H1 (cell line): ENCODE measurements around the gene P3H1. TPM values are rescaled to one million over a fixed set of nuclear protein-coding genes. Genes with fewer than 3 reads are reported as not detected.

Experiments used
- CTCF ChIA-PET: fragments of 300-600 bp; sonication (Branson Sonifier 250); formaldehyde crosslinking; loops from one replicate; lab custom pipeline; 2021; ENCODE audit not compliant: partially characterized antibody; lab: Charles Lee
- POLR2A ChIA-PET: fragments of 300-600 bp; sonication (Branson Sonifier 250); formaldehyde crosslinking; loops from one replicate; lab custom pipeline; 2021; ENCODE audit warnings: inconsistent platforms; ENCODE audit not compliant: partially characterized antibody; lab: Charles Lee
- DNase-seq, 2 experiments: peaks; one replicate each; pipeline versions ENCODE4 v3.0.0 to v3.0.0-alpha.2; 2010 to 2022; ENCODE audit warnings: low spot score in 2 of 2, low read depth in 1 of 2, mixed read lengths in 1 of 2
- FAIRE-seq: peaks from 2 replicates; lab custom pipeline; 2011; peaks lifted over from hg19 to GRCh38; lab: Jason Lieb, UNC
- H2AFZ ChIP-seq: 2 replicates; pipeline ENCODE4 v1.8.1; 2012; ENCODE audit warnings: low read length, inconsistent platforms
- H2AK5ac ChIP-seq: 2 replicates; pipeline ENCODE4 v1.6.1; 2013; ENCODE audit warnings: low read depth, low read length
- H2BK120ac ChIP-seq: replicated peaks from 2 replicates; pipeline ENCODE3; 2013; ENCODE audit warnings: low read depth, low read length, inconsistent platforms
- H2BK12ac ChIP-seq: 2 replicates; pipeline ENCODE4 v1.6.1; 2013; ENCODE audit warnings: low read depth, low read length
- H2BK15ac ChIP-seq: 2 replicates; pipeline ENCODE4 v1.6.1; 2013; ENCODE audit warnings: low read length
- H2BK20ac ChIP-seq: 2 replicates; pipeline ENCODE4 v1.6.1; 2013; ENCODE audit warnings: low read length
- H2BK5ac ChIP-seq: 2 replicates; pipeline ENCODE4 v1.6.1; 2013; ENCODE audit warnings: low read depth, low read length
- H3K14ac ChIP-seq: 2 replicates; pipeline ENCODE4 v1.6.1; 2013; ENCODE audit warnings: inconsistent platforms; ENCODE audit not compliant: insufficient read length
- H3K18ac ChIP-seq: 2 replicates; pipeline ENCODE4 v1.6.1; 2013; ENCODE audit warnings: low read length; ENCODE audit errors: extremely low read depth
- H3K23ac ChIP-seq: 2 replicates; pipeline ENCODE4 v1.6.1; 2013; ENCODE audit warnings: inconsistent platforms; ENCODE audit not compliant: insufficient read length
- H3K23me2 ChIP-seq: 2 replicates; pipeline ENCODE4 v1.6.1; 2013; ENCODE audit warnings: low read depth, low read length
- H3K27ac ChIP-seq: 2 replicates; pipeline ENCODE4 v1.6.1; 2011; ENCODE audit warnings: low read depth, low read length, inconsistent platforms
- H3K27me3 ChIP-seq, 4 experiments: replicated peaks in 1 of 4; 1 replicate in 1 of 4; 2 replicates in 3 of 4; pipeline versions ENCODE4 v1.6.1 to v1.8.1; 2011 to 2013; ENCODE audit warnings: low read length in 3 of 4, mild to moderate bottlenecking in 3 of 4, inconsistent platforms in 2 of 4, mixed read lengths in 2 of 4, moderate library complexity in 1 of 4; ENCODE audit not compliant: control insufficient read depth in 3 of 4, insufficient read depth in 3 of 4; ENCODE audit errors: extremely low read depth in 1 of 4
- H3K36me3 ChIP-seq, 4 experiments: 2 replicates each; pipeline versions ENCODE4 v1.6.1 to v1.8.1; 2011 to 2013; ENCODE audit warnings: mild to moderate bottlenecking in 4 of 4, low read length in 3 of 4, moderate library complexity in 2 of 4, control low read depth in 1 of 4, inconsistent platforms in 1 of 4; ENCODE audit not compliant: insufficient read depth in 4 of 4, control insufficient read depth in 2 of 4
- H3K4ac ChIP-seq: replicated peaks from 2 replicates; pipeline ENCODE3; 2013; ENCODE audit warnings: low read length, low read depth, mixed read lengths, inconsistent platforms; ENCODE audit not compliant: insufficient read length
- H3K4me1 ChIP-seq, 4 experiments: replicated peaks in 1 of 4; 1 replicate in 1 of 4; 2 replicates in 3 of 4; pipeline versions ENCODE4 v1.6.1 to v1.8.1; 2011 to 2013; ENCODE audit warnings: low read length in 3 of 4, inconsistent platforms in 2 of 4, mixed read lengths in 1 of 4; ENCODE audit not compliant: insufficient read depth in 4 of 4, control insufficient read depth in 3 of 4
- H3K4me2 ChIP-seq, 2 experiments: 2 replicates each; pipeline versions ENCODE4 v1.6.1 to v1.8.1; 2011 to 2013; ENCODE audit warnings: low read depth in 2 of 2, low read length in 2 of 2, control low read depth in 1 of 2, inconsistent platforms in 1 of 2, mild to moderate bottlenecking in 1 of 2; ENCODE audit not compliant: insufficient read depth in 1 of 2
- H3K4me3 ChIP-seq, 4 experiments: fragments of 200-600, 300-600 bp in 1 of 4; sonication (generic), shearing (Covaris generic), sonication (Bioruptor Twin) in 1 of 4; 2 replicates each; pipeline versions ENCODE4 v1.5.1 to v1.8.1; 2011 to 2016; ENCODE audit warnings: low read length in 4 of 4, low read depth in 3 of 4, control low read depth in 2 of 4, inconsistent platforms in 2 of 4, mild to moderate bottlenecking in 2 of 4, mixed read lengths in 1 of 4, moderate library complexity in 1 of 4; ENCODE audit not compliant: insufficient read depth in 2 of 4; ENCODE audit errors: extremely low read depth in 1 of 4
- H3K56ac ChIP-seq: replicated peaks from 2 replicates; pipeline ENCODE3; 2013; ENCODE audit warnings: low read depth, mild to moderate bottlenecking, mixed read lengths, low read length, inconsistent platforms; ENCODE audit not compliant: insufficient read length
- H3K79me1 ChIP-seq: 2 replicates; pipeline ENCODE4 v1.6.1; 2013; ENCODE audit warnings: low read depth, low read length, control low read depth
- H3K79me2 ChIP-seq, 2 experiments: 2 replicates each; pipeline versions ENCODE4 v1.6.1 to v1.8.1; 2012 to 2013; ENCODE audit warnings: low read length in 2 of 2, mild to moderate bottlenecking in 2 of 2, inconsistent platforms in 1 of 2; ENCODE audit not compliant: insufficient read depth in 2 of 2, control insufficient read depth in 1 of 2
- H3K9ac ChIP-seq, 4 experiments: replicated peaks in 1 of 4; 1 replicate in 1 of 4; 2 replicates in 3 of 4; pipeline versions ENCODE4 v1.6.1 to v1.8.1; 2011 to 2013; ENCODE audit warnings: low read depth in 3 of 4, low read length in 3 of 4, control low read depth in 2 of 4, mild to moderate bottlenecking in 2 of 4, moderate library complexity in 2 of 4, inconsistent platforms in 1 of 4; ENCODE audit errors: extremely low read depth in 1 of 4
- H3K9me3 ChIP-seq, 2 experiments: 2 replicates each; pipeline versions ENCODE4 v1.6.1 to v1.8.1; 2012 to 2013; ENCODE audit warnings: mild to moderate bottlenecking in 2 of 2, moderate library complexity in 2 of 2, control low read depth in 1 of 2, inconsistent platforms in 1 of 2, low read depth in 1 of 2, low read length in 1 of 2, mixed read lengths in 1 of 2; ENCODE audit not compliant: insufficient read depth in 2 of 2
- H4K20me1 ChIP-seq, 2 experiments: replicated peaks in 1 of 2; 2 replicates each; pipeline versions ENCODE3 to v1.8.1; 2011 to 2013; ENCODE audit warnings: inconsistent platforms in 2 of 2, low read length in 2 of 2, mild to moderate bottlenecking in 1 of 2; ENCODE audit not compliant: insufficient read depth in 2 of 2, control insufficient read depth in 1 of 2
- H4K5ac ChIP-seq: 2 replicates; pipeline ENCODE4 v1.6.1; 2013; ENCODE audit warnings: low read length, low read depth, mixed read lengths, inconsistent platforms; ENCODE audit not compliant: insufficient read length
- H4K8ac ChIP-seq: 2 replicates; pipeline ENCODE4 v1.8.0; 2013; ENCODE audit warnings: mild to moderate bottlenecking, moderate library complexity, low read length, inconsistent platforms; ENCODE audit not compliant: insufficient read depth; ENCODE audit errors: extremely low read depth
- H4K91ac ChIP-seq: replicated peaks from 2 replicates; pipeline ENCODE3; 2013; ENCODE audit warnings: low read length, mixed read lengths, inconsistent platforms; ENCODE audit not compliant: insufficient read length
- ATF2 ChIP-seq: IDR thresholded peaks from 2 replicates; pipeline ENCODE4 v1.6.1; 2012; ENCODE audit warnings: low read length, inconsistent platforms
- CBX5 ChIP-seq: fragments of 300-800, 300-1000 bp; sonication (generic); IDR thresholded peaks from 2 replicates; pipeline ENCODE4 v1.7.1; 2016; ENCODE audit warnings: antibody characterized with exemption, low read length, low read depth
- CEBPB ChIP-seq: IDR thresholded peaks from 2 replicates; pipeline ENCODE4 v1.6.1; 2012; ENCODE audit warnings: low read depth, low read length
- JUN ChIP-seq: IDR thresholded peaks from 2 replicates; pipeline ENCODE4 v1.6.1; 2011; ENCODE audit warnings: low read depth, mild to moderate bottlenecking, improper control_type of control experiment, low read length
- KDM5A ChIP-seq: fragments of 200-600 bp; IDR thresholded peaks from 2 replicates; pipeline ENCODE4 v1.7.1; 2012; ENCODE audit warnings: mild to moderate bottlenecking, low read length, inconsistent platforms, mixed read lengths
- MAX ChIP-seq: IDR thresholded peaks from 2 replicates; pipeline ENCODE4 v1.6.1; 2012; ENCODE audit warnings: inconsistent platforms
- NRF1 ChIP-seq: IDR thresholded peaks from 2 replicates; pipeline ENCODE4 v1.6.1; 2011; ENCODE audit warnings: mild to moderate bottlenecking, low read depth, low read length, improper control_type of control experiment
- SP1 ChIP-seq: IDR thresholded peaks from 2 replicates; pipeline ENCODE4 v1.6.1; 2011; ENCODE audit warnings: low read depth, low read length
- SP4 ChIP-seq: IDR thresholded peaks from 2 replicates; pipeline ENCODE4 v1.6.1; 2012; ENCODE audit warnings: low read length, inconsistent platforms
- TBP ChIP-seq: IDR thresholded peaks from 2 replicates; pipeline ENCODE4 v1.6.1; 2011; ENCODE audit warnings: low read depth, low read length, improper control_type of control experiment
- WGBS, 2 experiments: shearing (Covaris generic) in 1 of 2; methylation state at CpG; one replicate each; pipeline versions ENCODE4 v1.1.6 to v1.1.7; 2013 to 2015; ENCODE audit warnings: low lambda C conversion rate in 2 of 2, mixed read lengths in 2 of 2, inconsistent platforms in 1 of 2, low coverage in 1 of 2, missing lambda C conversion rate in 1 of 2; ENCODE audit not compliant: insufficient replicate concordance in 2 of 2, insufficient coverage in 1 of 2, insufficient read length in 1 of 2; ENCODE audit errors: extremely low coverage in 1 of 2, missing lambda C conversion rate in 1 of 2; 5-methylcytosine and 5-hydroxymethylcytosine counted together
- polyA plus RNA-seq, 7 experiments: library from polyadenylated mRNA; depleted of rRNA in 3 of 7; stranded (reverse) in 5 of 7; unstranded in 2 of 7; fragments of >200 nt in 5 of 7; fragments of 200-250 nt in 2 of 7; gene quantifications; 1 replicate in 5 of 7; 2 replicates in 1 of 7; 4 replicates in 1 of 7; pipeline versions ENCODE4 v1.2.1 to v1.2.3, GENCODE V29; 2011 to 2013; ENCODE audit warnings: missing spikeins in 2 of 7, mixed read lengths in 2 of 7
- total RNA-seq: library from RNA; stranded (reverse); fragmentation: NEBNext Ultra II Directional; extraction: Animal tissue kit (Norgen Biotek cat#: 25700); gene quantifications from 2 replicates; pipeline ENCODE4 v1.2.1, GENCODE V29; 2021
- TF ChIP-seq, protein P1 (sequence below): IDR thresholded peaks from 2 replicates; pipeline ENCODE4 v1.6.1; 2011; ENCODE audit warnings: low read length, improper control_type of control experiment

The P3H1 gene
- total and polyA plus RNA-seq, 2 of the 8 experiments (the other 6 are each of a cell fraction or from before 2014, with no cell fraction given) = 58.4 to 87.5 TPM

GRCh38 chr1:42774928-42775526 lies 8.2 kb upstream of the P3H1 start:
- Histone ChIP-seq H3K14ac (no peak overlapping the region), H3K23me2 (no peaks in the 10 kb centered on the region), H3K4me1 (no peaks in the 10 kb centered on the region), H2BK12ac (no peak overlapping the region), H2BK120ac (no peak overlapping the region), H4K5ac (no peak overlapping the region), H3K36me3 (peaks cover 5 to 29% (median 19%) of the 10 kb centered on the region in 4 experiments; a peak in 7 of 8 replicates), H4K8ac (no peak overlapping the region), H3K18ac (no peak overlapping the region), H3K27me3 (no peaks in the 10 kb centered on the region), H3K23ac (no peak overlapping the region), H2AK5ac (no peak overlapping the region), H2BK5ac (no peak overlapping the region), H3K27ac (no peak overlapping the region), H3K9me3 (no peaks in the 10 kb centered on the region), H3K79me2 (no peaks in the 10 kb centered on the region), H4K91ac (no peak overlapping the region), H3K4me2 (no peak overlapping the region), H3K56ac (no peak overlapping the region), H3K4ac (no peak overlapping the region), H3K79me1 (no peaks in the 10 kb centered on the region), H4K20me1 (no peaks in the 10 kb centered on the region), H2BK15ac (no peak overlapping the region), H2BK20ac (no peak overlapping the region), H2AFZ (no peak overlapping the region), H3K9ac (no peak overlapping the region), H3K4me3 (no peak overlapping the region)
- DNase-seq (no peak), FAIRE-seq (no peak)
- POLR2A ChIA-PET = interaction anchor here (1.3 kb wide), 1 partner anchor 9 kb away, joined by 4 read pairs; no protein-coding TSS in a partner anchor
- WGBS, 2 experiments = 82% methylated on average over 5 of the region's 5 CpGs; no CpG with 5 or more reads in 1 of the 2 experiments
- CTCF ChIA-PET = interaction anchor here (1.2 to 6.4 kb wide), 2 partner anchors 124 to 297 kb away, joined by 3 to 83 read pairs; no protein-coding TSS in a partner anchor
- TF ChIP-seq KDM5A = no peak
- TF ChIP-seq ATF2 = no peak
- no peak for TF ChIP-seq CEBPB
- TF ChIP-seq SP4 = no peak
- no peak for TF ChIP-seq JUN
- TF ChIP-seq, protein P1, sequence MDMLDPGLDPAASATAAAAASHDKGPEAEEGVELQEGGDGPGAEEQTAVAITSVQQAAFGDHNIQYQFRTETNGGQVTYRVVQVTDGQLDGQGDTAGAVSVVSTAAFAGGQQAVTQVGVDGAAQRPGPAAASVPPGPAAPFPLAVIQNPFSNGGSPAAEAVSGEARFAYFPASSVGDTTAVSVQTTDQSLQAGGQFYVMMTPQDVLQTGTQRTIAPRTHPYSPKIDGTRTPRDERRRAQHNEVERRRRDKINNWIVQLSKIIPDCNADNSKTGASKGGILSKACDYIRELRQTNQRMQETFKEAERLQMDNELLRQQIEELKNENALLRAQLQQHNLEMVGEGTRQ = no peak
- TF ChIP-seq SP1 = no peak
- no peak for TF ChIP-seq NRF1
- TF ChIP-seq TBP = no peak
- no peak for TF ChIP-seq MAX
- TF ChIP-seq CBX5 = no peak
